ENCODE data around the gene WRNIP1.

Gene WRNIP1

DNA sequence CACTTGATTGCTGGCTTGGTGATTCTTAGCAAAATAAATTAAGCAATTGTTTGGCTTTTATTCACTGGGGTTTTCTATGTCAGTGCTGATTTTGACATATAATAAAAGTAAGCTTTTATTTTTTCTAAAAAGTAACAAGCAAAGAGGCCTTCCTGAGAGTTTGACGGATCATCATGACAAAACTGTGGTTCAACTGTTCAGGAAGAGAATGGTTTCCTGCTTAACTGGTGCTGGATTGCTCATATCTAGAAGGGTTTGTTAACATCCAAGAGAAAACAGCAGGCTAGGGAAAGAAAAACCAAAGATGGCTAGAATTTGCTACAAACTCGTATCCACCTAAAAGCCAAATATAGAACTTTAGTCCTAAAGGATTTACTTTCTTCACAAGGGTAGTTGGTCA, 55.2 kb downstream of the WRNIP1 start:
- H3K27ac ChIP-seq: no peak overlapping the region
- TF ChIP-seq, protein P1, sequence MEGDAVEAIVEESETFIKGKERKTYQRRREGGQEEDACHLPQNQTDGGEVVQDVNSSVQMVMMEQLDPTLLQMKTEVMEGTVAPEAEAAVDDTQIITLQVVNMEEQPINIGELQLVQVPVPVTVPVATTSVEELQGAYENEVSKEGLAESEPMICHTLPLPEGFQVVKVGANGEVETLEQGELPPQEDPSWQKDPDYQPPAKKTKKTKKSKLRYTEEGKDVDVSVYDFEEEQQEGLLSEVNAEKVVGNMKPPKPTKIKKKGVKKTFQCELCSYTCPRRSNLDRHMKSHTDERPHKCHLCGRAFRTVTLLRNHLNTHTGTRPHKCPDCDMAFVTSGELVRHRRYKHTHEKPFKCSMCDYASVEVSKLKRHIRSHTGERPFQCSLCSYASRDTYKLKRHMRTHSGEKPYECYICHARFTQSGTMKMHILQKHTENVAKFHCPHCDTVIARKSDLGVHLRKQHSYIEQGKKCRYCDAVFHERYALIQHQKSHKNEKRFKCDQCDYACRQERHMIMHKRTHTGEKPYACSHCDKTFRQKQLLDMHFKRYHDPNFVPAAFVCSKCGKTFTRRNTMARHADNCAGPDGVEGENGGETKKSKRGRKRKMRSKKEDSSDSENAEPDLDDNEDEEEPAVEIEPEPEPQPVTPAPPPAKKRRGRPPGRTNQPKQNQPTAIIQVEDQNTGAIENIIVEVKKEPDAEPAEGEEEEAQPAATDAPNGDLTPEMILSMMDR (conservative IDR thresholded peaks at IDR 0.05): no peak

DNA sequence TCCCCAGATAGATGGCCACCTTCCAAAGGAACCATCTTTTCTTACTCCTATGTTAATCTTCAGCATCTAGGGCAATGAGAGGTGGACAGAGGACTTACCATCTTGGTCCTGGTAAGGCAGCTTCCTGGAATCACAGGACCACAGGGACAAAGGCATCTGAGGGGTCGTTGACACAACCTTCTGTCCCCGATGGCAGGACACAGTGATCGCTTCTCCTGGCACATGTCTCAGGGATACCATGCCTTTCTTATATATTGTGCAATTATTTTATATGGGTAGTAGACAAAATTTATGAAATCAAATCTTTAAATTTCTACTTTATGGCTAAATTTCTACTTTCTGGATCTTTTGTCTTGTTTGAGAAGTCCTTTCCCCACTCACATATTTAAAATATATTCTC, 56.4 kb downstream of the WRNIP1 start:
- TF ChIP-seq, protein P1 (conservative IDR thresholded peaks at IDR 0.05): no peak

DNA sequence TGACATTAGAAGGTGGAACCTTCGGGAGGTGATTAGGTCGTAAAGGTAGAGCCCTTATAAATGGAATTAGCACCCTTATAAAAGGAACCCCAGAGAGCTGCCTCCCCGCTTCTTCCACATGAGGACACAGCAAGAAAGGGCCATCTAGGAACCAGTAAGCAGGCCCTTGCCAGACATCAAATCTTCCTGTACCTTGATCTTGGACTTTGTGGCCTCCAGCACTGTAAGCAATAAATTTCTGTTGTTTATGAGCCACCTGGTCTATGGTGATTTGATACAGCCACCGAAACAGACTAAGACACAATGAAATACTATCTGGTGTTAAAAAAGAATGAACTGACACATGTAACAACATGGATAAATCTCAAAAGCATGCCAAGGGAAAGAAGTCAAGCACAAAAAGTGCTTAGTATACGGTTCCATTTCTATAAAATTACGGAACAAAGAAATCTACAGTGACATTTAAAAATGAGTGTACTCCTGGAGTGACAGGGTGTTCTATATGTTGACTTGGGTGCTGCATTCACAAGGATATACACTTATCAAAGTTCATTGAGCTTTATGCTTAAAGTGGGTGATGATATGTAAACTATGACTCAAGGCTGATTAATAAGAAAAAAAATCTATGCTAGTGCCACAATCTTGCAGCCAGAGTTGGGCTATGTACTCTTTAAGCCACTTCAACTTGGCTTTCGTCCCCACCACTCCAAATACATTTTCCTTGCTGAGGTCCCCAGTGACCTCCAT, 58.1 kb downstream of the WRNIP1 start:
- H3K27ac ChIP-seq: no peak overlapping the region
- TF ChIP-seq, protein P1 (conservative IDR thresholded peaks at IDR 0.05): no peak

More for the DNA sequence above, 56.4 kb downstream of the WRNIP1 start:
- no peak overlapping the region for H3K27ac ChIP-seq

DNA sequence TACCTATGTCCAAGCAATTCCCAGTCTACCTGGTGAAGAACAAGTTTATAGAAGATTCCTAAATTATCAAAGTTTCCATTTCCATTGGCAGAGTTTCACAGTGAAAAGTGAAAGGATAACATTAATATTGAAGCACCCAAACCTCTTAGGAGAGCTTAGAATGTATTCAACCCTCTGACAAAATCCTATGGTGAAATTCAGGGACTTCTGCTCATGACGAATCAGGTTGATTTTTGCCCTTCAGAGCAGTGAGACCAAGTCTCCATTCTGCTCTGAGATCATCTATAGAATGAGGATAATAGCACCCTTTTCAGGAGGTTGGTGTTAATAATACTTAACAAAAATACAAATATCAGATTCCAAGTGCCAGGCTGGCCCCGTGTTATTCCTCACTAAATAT, 60.9 kb downstream of the WRNIP1 start:
- H3K27ac ChIP-seq: no peak overlapping the region
- TF ChIP-seq, protein P1 (conservative IDR thresholded peaks at IDR 0.05): no peak

DNA sequence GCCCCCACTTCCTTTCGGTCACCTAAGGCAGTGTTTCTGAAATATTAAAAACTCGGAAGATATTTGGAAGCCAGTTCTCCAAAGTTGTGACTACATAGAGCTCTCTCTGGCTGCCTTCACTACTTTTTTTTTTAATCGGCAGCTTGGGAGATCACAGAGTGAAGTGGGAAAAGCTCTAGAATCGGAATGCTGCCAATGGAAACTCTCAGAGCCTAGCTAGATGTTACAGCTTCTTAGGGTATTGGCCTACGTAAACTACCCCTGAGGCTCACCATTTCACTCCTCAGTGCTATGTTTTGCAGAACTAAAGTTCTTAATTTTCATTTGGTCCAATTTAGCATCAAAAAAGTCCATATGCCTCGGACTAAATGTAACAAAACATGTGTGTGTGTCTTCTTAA, 61.9 kb downstream of the WRNIP1 start:
- H3K27ac ChIP-seq: no peak overlapping the region
- TF ChIP-seq, protein P1 (conservative IDR thresholded peaks at IDR 0.05): no peak

DNA sequence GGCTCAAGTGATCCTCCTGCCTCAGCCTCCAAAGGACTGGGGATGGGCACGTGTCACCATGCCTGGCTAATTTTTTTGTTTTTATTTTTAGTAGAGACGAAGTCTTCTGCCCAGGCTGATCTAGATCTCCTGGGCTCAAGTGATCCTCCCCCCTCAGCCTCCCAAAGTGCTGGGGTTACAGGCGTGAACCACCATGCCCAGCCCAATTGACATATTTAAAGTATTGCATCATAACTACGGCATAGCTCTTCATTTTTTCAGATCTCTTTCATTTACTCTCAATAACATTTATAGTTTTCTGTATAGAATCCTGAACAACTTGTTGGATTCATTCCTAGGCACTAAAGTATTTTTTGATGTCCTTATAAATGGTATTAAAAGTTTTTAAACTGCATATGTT, 63.4 kb downstream of the WRNIP1 start:
- TF ChIP-seq, protein P1 (conservative IDR thresholded peaks at IDR 0.05): no peak

DNA sequence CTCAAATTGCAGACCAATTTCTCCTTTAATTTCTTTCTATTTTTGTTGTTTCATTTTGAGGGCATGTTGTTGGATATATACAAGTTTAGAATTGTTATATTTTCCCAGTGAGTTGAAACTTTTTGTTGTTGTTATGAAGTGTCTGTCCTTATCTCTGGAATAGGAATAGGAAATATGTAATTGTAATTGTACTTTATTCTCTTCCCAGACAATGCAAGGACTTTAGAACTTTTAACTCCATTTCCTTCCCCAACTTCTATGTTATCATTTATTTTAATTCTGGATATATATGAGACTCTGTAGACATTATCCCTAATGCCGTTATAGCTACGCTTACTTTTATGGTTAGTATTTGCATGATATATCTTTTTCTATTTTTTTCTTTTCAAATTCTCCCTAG, 64.1 kb downstream of the WRNIP1 start:
- TF ChIP-seq, protein P1 (conservative IDR thresholded peaks at IDR 0.05): no peak
- no peak overlapping the region for H3K27ac ChIP-seq

More for the DNA sequence above, 63.4 kb downstream of the WRNIP1 start:
- no peak overlapping the region for H3K27ac ChIP-seq

Measured in VCaP (cell line).